Duodenal mucosa (tissue), 2 donors: ENCODE data around the gene NAALADL2.
"Not testable (repeated sequence)": the region's sequence is repeated elsewhere in the genome, so short reads cannot be mapped to it uniquely, and the experiment has no call there.

Source experiments
- H3K27ac ChIP-seq: one replicate; pipeline ENCODE4 v1.7.0; 2013; ENCODE audit warnings: low read depth, low read length
- H3K27me3 ChIP-seq, 2 donors: one replicate each; pipeline ENCODE4 v1.7.0; 2013; ENCODE audit warnings: low read length in 2 of 2, control low read depth in 1 of 2; ENCODE audit not compliant: insufficient read depth in 2 of 2, control insufficient read depth in 1 of 2
- H3K36me3 ChIP-seq, 2 donors: one replicate each; pipeline ENCODE4 v1.7.0; 2013; ENCODE audit warnings: low read length in 2 of 2, control low read depth in 1 of 2; ENCODE audit not compliant: insufficient read depth in 2 of 2, control insufficient read depth in 1 of 2
- H3K4me1 ChIP-seq, 2 donors: one replicate each; pipeline ENCODE4 v1.7.0; 2013; ENCODE audit warnings: low read length in 2 of 2, control low read depth in 1 of 2; ENCODE audit not compliant: insufficient read depth in 2 of 2, control insufficient read depth in 1 of 2
- H3K4me3 ChIP-seq, 2 donors: one replicate each; pipeline ENCODE4 v1.7.0; 2013; ENCODE audit warnings: low read length in 2 of 2, low read depth in 1 of 2
- H3K9ac ChIP-seq, 2 donors: one replicate each; pipeline ENCODE4 v1.7.0; 2013; ENCODE audit warnings: low read length in 2 of 2, low read depth in 1 of 2
- H3K9me3 ChIP-seq, 2 donors: one replicate each; pipeline ENCODE4 v1.7.0; 2013; ENCODE audit warnings: low read length in 2 of 2, control low read depth in 1 of 2; ENCODE audit not compliant: control insufficient read depth in 1 of 2

Gene NAALADL2

GRCh38 chr3:175460849-175461399 is 601.8 kb downstream of the NAALADL2 start:
- H3K4me3 ChIP-seq, H3K4me1 ChIP-seq, H3K27ac ChIP-seq, H3K9ac ChIP-seq, H3K36me3 ChIP-seq, H3K27me3 ChIP-seq, H3K9me3 ChIP-seq: not testable (repeated sequence)

DNA sequence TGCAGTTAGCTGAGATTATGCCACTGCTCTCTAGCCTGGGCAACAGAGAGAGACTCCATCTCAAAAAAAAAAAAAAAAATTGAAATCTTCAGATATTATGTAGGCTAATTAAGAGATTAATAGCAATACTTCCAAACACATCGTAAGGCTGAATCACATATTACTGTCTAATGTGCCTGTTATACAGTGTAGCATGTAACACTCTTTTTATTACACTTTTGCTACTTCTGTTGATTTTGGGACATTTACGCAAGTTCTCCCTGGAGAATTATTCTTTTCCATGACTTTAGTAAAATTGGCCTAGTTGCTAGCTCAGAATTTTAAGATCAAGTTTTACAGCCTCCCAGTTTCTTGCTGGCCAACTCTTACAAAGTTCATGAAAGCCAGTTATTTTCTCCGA is 605.2 kb downstream of the NAALADL2 start:
- peaks cover 0 to 7% of the 10 kb centered on the region in 2 donors for H3K36me3 ChIP-seq
- no peak overlapping the region for H3K27ac ChIP-seq
- no peaks in the 10 kb centered on the region for H3K9me3 ChIP-seq
- no peaks in the 10 kb centered on the region for H3K27me3 ChIP-seq
- no peaks in the 10 kb centered on the region for H3K4me1 ChIP-seq
- H3K4me3 ChIP-seq, result no peak overlapping the region
- no peak overlapping the region for H3K9ac ChIP-seq

DNA sequence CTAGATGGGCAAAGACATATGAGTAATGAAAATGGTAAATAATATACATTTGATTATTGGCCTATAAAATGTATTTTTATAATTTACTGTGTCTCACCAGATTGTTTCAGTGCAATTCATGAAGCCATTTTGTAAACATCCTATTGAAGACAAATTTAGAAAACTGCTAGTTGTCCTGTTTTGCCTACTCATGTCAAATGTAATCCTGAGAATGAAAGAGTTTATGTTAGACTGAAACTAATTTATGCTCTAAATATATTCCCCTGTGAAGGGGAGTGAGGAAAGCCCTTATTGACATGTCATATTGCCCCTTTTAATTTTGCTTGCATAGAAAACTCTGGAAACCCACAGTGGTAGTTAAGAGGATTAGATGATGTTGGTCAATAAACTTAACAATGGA is 610.0 kb downstream of the NAALADL2 start:
- H3K9ac ChIP-seq, result no peak overlapping the region
- H3K36me3 ChIP-seq, result peaks cover 0 to 7% of the 10 kb centered on the region in 2 donors
- no peak overlapping the region for H3K4me3 ChIP-seq
- H3K27ac ChIP-seq, result no peak overlapping the region
- no peaks in the 10 kb centered on the region for H3K27me3 ChIP-seq
- H3K4me1 ChIP-seq, result no peaks in the 10 kb centered on the region
- H3K9me3 ChIP-seq, result no peaks in the 10 kb centered on the region

GRCh38 chr3:175475765-175476164 is 616.6 kb downstream of the NAALADL2 start:
- Histone ChIP-seq H3K9me3 (no peaks in the 10 kb centered on the region), H3K27me3 (no peaks in the 10 kb centered on the region), H3K4me3 (no peak overlapping the region), H3K36me3 (no peaks in the 10 kb centered on the region), H3K4me1 (no peaks in the 10 kb centered on the region), H3K9ac (no peak overlapping the region), H3K27ac (no peak overlapping the region)

- Histone ChIP-seq H3K36me3 (no peaks in the 10 kb centered on the region), H3K27me3 (no peaks in the 10 kb centered on the region), H3K27ac (no peak overlapping the region), H3K4me3 (no peak overlapping the region), H3K9ac (no peak overlapping the region), H3K4me1 (no peaks in the 10 kb centered on the region), H3K9me3 (no peaks in the 10 kb centered on the region)
Observed at GRCh38 chr3:175476489-175476888, 617.4 kb downstream of the NAALADL2 start.

DNA sequence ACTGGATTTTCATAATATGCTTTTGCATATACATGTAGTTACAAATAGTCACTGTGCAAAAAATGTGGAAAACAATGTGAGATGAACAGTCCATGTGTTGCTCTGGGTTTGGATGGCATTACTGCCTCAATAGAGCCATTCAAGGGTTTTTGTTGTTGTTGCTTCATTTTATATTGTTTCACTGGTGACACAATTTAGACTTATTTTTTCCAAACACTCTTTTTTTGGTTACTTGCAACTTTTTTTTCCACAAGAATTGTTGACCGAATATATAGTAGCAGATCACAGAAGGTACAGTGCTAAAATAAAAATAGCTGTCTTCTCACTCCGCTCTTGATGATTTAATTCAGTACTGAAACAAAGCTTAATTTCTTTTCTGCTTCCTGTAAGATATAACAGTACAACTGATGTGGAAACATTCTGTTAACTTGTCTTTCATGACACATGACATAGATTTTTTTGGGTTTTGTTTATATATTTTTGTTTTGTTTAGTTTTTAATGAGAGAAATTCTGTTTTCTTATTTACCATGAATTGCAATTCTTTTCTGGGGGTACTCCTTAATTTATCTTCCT is 618.6 kb downstream of the NAALADL2 start:
- H3K9ac ChIP-seq, result no peak overlapping the region
- no peak overlapping the region for H3K4me3 ChIP-seq
- no peaks in the 10 kb centered on the region for H3K36me3 ChIP-seq
- no peaks in the 10 kb centered on the region for H3K9me3 ChIP-seq
- no peak overlapping the region for H3K27ac ChIP-seq
- no peaks in the 10 kb centered on the region for H3K27me3 ChIP-seq
- no peaks in the 10 kb centered on the region for H3K4me1 ChIP-seq

DNA sequence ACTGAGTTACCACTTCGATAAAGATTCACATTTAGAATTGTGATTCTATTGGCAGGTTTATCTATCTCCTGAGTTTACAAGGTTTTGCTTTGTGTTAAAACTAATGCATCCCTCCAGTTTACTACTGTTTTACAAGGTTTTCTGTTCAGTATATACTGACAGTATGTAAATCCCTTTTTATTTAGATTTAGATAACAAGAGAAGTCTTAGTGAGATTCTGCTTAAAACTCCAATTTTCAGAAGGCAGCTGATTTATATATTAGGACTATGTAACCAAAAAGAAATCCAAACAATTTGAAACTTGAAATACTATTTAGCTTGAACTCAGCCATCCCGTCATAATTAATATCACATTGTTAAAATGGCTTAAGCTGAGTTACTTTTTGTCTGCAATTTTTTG is 619.2 kb downstream of the NAALADL2 start:
- no peak overlapping the region for H3K27ac ChIP-seq
- H3K27me3 ChIP-seq, result no peaks in the 10 kb centered on the region
- no peaks in the 10 kb centered on the region for H3K36me3 ChIP-seq
- H3K9me3 ChIP-seq, result no peaks in the 10 kb centered on the region
- no peaks in the 10 kb centered on the region for H3K4me1 ChIP-seq
- H3K4me3 ChIP-seq, result no peak overlapping the region
- H3K9ac ChIP-seq, result no peak overlapping the region

DNA sequence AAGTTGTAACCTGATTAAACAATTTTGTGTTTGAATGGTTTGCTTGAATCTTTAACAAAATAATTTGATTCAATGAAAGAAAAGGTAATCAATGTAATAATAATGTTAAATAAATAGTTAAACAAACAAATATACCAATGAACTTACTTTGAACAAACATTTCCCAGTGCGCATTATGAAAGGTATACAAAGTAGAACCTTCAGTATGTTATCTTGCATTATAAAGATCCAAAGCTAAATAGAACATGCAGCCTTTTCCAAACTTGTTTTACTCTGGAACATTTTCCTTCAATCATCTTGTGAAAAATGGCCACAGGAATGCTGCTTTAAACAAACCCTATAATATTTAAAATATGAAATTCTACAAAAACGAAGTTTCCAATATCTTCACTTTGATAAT is 620.0 kb downstream of the NAALADL2 start:
- Histone ChIP-seq H3K4me3 (no peak overlapping the region), H3K4me1 (no peaks in the 10 kb centered on the region), H3K36me3 (no peaks in the 10 kb centered on the region), H3K27me3 (no peaks in the 10 kb centered on the region), H3K9me3 (no peaks in the 10 kb centered on the region), H3K27ac (no peak overlapping the region), H3K9ac (no peak overlapping the region)

GRCh38 chr3:175479800-175480199 is 620.7 kb downstream of the NAALADL2 start:
- H3K4me3 ChIP-seq, result no peak overlapping the region
- H3K9me3 ChIP-seq, result no peaks in the 10 kb centered on the region
- no peaks in the 10 kb centered on the region for H3K36me3 ChIP-seq
- H3K27me3 ChIP-seq, result no peaks in the 10 kb centered on the region
- no peaks in the 10 kb centered on the region for H3K4me1 ChIP-seq
- H3K9ac ChIP-seq, result no peak overlapping the region
- H3K27ac ChIP-seq, result no peak overlapping the region

GRCh38 chr3:175484666-175485065 is 625.5 kb downstream of the NAALADL2 start:
- no peaks in the 10 kb centered on the region for H3K9me3 ChIP-seq
- H3K27ac ChIP-seq, result no peak overlapping the region
- H3K4me3 ChIP-seq, result no peak overlapping the region
- H3K27me3 ChIP-seq, result no peaks in the 10 kb centered on the region
- no peaks in the 10 kb centered on the region for H3K4me1 ChIP-seq
- no peak overlapping the region for H3K9ac ChIP-seq
- no peaks in the 10 kb centered on the region for H3K36me3 ChIP-seq

DNA sequence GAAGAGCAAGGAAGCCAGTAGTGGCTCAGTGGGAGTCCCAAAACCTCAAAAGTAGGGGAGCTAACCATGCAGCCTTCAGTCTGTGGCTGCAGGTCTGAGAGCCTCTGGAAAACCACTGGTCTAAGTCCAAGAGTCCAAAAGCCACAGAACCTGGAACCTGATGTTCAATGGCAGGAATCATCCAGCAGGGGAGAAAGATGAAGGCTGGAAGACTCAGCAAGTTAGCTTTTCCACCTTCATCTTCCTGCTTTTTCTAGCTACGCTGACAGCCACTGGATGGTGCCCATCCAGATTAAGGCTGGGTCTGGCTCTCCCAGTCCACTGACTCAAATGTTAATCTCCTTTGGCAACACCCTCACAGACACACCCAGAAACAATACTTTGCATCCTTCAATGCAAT is 626.3 kb downstream of the NAALADL2 start:
- no peaks in the 10 kb centered on the region for H3K27me3 ChIP-seq
- H3K27ac ChIP-seq, result no peak overlapping the region
- H3K9ac ChIP-seq, result no peak overlapping the region
- no peaks in the 10 kb centered on the region for H3K9me3 ChIP-seq
- H3K4me3 ChIP-seq, result no peak overlapping the region
- H3K4me1 ChIP-seq, result no peaks in the 10 kb centered on the region
- H3K36me3 ChIP-seq, result no peaks in the 10 kb centered on the region
